Bone marrow (tissue), 2 donors: ENCODE results near the gene SEMA3G.

Experiments
- DNase-seq, 2 donors: peaks; one replicate each; lab custom pipeline; 2025; lab: John Stamatoyannopoulos, UW

The SEMA3G gene

DNA sequence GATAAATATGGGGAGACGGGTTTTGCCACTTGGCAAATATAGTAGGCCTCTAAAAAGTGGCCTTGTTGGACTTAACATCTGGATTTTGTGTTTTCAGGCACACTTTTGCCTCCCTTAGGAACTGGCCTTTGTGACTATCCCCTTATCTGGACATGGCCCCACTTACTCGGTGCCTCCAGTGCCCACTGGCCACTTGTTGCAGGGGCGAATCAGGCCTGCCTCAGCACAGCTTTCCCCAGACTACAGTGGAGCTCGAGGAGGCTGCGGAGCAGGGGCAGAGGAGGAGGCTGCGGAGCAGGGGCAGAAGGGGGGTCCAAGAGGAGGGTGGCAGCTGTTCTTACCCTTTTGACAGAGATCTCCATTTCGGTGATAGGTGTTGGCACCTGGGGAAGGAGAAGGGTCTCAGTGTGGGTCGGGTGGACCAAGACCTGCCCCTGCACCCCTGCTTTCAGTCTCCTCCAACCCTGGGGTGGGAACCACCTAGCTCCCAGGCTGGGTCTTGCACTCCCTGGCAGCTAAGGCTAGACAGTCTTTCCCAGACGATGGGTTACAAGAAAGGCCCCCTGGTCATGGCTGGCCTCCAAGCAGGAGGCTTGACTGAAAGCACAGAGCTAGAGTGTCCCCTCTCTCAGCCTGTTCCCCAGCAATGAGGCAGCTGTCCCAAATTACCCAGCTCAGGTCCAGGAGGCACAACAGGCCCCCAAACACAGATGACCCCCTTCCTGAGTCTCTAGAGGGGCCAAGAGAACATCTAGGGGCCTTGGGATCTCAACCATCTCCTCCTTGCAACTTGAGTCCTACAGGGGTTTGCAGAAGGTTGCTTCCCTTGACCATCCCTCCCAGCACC, 6.1 kb downstream of the SEMA3G start:
- no peak for DNase-seq

- DNase-seq = no peak
These were observed 6.9 kb downstream of the SEMA3G start for GRCh38 chr3:52438104-52438376.

DNA sequence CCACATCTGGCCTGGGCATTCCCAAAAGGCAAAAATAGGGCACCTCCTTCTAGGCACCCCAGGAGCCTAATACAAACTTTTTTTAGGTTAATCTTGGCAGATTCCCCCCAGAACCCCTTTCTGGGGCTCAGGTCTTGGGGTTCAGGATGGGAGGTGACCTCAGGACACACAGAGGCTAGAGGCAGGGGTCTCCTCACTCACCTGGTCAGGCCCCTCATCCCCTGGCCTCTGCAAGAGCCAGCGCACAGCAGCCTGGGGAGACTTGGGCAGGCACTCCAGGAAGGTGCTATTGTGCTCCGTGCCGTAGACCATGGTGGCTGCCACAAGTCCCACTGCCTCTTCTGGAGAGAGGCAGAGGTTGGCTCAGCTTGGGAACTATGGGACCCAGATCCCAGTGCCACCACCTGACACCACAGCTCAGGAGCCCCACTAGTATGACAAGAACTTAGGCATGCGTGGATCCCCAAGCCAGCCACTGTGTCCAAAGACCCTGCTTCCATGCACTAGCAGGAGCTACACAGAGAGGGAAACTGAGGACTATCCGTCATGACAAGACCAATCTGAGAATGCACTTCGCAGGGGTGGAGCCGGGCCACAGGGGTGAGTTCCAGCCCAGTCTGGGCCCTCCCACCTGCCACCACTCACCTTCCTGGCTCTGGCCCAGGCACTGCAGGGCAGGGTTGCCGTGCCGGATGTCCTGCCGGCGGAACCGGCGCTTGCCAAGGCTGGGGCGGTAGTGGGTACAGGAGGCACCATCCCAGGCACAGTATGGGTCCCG, 7.4 kb downstream of the SEMA3G start:
- DNase-seq = no peak

- no peak for DNase-seq
These were observed 8.3 kb downstream of the SEMA3G start for GRCh38 chr3:52436500-52437149.

DNA sequence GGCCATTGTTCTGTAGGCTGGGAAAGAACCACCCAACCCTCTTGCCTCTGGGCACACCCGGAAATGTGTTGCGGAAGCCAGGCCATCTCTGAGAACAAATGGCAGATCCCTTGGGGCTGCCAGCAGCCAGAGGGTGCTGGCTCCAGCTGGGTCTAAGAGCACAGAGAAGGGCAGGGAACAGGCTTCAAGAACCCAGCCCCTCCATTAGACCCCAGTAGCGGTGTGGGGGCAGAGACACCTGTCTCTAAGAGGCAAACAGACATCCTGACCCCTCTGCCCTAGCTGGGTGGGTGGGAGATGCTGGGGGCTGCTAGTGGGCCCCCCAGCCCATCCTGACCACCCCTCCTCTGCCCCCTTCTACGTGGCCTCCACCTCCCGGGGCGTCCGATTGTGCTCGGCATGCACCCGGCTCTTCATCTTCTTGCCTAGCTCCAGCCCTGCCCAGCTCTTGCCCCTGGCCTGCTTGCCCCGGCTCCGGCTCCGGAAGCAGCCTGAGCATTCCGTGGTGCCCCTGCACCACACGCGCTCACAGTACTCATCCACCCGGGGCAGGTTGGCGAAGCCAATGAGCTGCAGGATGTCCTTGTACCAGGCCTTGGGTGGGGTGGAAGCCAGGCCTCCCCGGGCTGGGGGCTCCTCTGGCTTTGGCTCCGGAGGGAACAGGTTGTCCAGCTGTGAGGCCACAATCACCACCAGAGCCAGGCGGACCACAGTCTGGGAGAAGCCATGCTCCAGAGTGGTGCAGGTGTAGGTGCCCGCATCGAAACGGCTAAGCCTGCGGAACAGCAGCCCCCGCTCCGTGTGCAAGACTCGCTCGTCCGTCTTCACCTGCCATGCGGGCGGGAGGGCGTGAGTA, 9.4 kb downstream of the SEMA3G start:
- no peak for DNase-seq

DNA sequence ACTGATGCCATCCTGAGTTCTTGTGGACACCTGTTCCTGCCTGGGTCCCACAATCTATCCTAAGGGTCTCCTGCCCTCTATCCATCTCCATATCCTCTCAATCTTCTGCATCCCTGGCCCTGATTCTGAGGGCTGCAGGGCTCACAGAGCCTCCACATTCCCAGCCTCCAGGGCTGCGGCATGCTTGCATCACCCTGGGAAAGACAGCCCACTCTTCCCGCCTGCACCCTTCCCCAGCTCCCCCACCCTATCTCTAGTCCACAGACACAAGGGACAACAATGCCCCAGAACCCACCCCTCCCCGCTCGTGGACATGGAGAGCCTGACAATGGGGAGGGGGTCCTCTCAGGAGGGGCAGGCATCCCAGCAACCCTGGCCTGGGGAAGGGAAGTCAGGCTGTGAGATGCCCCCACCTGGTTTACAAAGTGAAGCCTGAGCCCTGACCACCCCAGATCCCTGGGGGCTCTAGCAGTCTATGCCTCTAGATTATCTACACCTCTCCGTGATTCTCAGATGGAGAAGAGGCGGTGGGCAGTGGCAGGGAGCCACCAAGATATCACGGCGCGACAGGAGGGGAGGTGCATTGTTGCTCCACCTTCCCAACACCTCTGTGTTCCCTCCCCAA, 10.3 kb downstream of the SEMA3G start:
- no peak for DNase-seq

DNA sequence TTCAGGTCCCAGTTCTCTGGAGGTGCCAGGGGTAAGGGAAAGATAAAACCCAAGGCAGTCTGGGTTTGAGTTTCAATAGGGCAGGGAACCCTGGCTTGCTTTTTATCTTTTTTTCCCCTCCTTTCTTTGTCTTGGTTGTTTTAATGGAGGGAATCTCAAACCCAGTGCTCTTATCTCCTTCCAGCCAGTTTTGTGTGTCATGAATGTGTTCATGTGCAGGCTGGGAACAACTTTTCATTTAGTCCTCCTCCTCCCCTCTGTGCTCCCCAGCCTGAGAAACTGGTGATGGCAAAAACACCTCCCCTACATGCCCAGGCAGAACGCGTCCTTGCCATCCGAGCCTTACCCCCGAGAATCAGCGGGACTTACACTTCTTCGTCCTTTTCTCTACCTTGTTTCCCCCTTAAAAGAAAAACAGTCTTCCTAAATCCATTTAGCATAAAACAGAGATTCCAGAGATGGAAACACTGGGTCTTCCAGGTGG, 10.9 kb downstream of the SEMA3G start:
- no peak for DNase-seq

DNA sequence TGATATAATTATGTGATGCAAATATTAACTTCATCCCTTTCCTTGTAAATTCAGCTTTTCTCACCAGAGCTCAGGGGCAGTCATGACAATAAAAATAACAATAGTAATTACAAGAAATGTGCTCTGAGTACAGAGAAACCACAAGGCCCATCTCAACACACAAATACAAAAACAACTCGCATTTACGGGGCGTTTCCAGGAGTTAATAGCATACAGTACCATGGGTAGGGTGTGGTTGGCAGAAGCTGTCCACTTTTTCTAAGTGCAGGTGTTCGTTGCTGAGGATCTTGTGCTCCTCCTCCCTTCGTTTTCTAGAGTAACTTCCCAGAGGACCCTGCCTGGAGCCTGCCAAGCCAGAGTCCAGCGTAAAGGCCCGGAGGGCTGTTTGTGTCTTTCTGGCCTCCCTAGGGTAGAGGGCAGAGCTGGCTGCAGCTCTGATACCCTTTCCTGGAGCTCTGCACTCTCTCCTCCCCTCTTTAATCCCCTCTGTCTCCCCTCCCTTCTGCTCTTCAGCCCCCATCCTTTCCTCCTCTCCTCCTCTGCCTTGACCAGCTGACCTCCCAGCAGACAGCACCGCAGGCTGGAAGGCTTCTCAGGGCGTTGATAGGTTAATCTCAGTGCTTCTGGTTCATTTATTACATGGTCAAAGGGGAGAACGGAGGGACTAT, 11.4 kb downstream of the SEMA3G start:
- DNase-seq = no peak

- DNase-seq = no peak
These were observed 12.2 kb downstream of the SEMA3G start for GRCh38 chr3:52432691-52433141.

DNA sequence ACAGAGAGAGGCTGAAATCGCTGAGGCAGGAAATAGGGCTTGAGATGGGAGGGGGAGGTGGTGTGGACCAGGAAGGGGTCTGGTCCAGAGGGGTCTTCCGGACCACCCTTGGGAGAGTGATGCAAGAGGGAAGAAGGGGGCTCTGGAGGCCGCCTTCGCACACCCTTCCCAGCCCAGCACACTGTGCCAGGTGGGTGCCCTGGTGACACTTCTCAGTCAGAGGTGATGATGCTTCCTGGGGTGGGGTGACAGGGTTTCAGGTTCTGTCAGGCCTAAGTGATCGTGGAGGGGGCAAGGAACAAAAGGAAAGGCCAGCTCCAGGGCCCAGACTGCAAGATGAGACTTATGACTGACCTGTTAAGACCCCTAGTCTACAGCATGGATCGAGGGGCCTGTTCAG, 12.7 kb downstream of the SEMA3G start:
- DNase-seq = no peak

GRCh38 chr3:52431459-52432223, 13.3 kb downstream of the SEMA3G start:
- DNase-seq = no peak

DNA sequence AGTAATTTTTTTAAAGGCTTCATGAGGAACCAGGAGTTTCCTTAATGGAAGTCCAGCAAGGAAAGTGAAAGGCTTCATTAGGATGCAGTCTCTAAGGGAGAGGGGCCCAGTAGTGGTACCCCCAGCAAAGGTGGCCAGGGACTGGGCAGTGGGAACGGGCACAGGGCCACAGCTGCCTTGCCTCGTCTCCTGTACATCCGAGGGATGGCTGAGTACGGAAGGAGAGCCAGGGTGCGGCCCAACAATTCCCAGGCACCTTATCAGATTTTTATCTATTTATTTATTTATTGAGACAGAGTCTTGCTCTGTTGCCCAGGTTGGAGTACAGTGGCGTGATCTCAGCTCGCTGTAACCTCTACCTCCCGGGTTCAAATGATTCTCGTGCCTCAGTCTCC, 14.5 kb downstream of the SEMA3G start:
- DNase-seq = no peak

DNA sequence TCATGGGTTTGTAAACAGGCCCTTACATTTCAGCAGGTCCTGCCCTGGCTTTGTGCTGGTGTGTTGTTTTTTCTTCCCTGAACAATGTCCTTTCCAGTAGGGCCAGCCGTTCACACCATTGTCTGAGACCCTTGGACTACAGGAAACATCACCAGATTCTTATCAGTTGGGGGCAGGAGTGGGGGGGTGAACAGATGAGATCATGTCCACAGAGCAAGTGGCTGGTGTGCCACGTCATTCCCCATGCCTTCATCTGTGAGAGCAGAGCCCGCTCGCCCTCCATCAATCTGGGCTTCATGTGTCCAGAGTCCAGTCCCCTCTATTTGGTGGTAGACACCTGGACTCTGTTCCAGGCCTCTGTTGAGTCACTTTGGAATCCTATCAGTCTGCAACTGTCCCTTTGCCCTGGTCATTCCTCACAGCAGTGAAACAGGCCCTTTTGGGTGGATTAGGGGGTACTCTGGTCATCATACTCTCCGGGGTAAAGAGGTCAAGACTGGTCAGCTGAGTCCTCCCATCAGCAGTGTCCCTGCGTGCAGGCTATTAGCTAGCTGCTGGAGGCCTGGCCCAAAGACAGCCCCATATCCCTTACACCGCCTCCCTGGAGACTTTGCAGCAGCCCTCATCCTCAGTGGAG, 15.0 kb downstream of the SEMA3G start:
- no peak for DNase-seq

GRCh38 chr3:52429031-52429430, 15.9 kb downstream of the SEMA3G start:
- no peak for DNase-seq

DNA sequence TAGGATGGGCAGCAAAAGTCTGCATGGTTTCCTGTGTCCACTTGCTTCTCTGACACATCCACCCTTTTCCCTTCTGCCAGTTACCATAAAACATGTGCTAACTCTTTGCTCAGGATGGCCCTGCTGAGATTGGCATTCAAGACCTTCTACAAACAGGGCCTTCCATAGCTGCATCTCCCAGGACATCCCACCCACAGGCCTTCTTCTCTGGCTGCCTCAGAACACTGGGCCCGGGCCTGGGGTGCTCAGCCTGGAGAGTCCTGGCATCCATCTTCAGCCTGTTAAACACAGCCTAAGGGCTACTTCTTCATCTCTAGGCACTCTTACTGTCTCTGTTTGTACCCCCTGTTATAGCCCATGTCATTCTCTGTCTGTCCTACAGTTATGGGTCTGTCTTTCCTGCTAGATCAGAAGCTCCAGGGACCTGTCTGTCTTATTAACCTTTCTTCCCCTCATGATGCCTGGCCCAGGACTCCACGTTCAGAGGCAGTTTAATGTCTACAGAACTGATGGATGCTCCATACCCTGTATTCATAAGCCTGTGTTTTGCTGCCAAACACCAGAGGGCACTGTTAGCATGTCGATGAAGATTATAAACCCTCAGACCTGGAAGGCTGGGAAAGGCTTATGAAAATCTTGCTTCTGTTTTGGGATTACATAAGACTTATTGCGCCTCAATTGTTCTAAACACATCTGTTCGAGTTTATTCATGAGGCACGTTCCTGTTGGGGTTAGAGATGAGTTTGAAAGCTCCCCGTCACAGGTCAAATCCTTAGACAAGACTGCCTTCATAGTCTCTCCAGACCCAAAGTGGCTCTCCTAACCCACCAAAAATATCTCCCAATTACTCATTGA, 16.5 kb downstream of the SEMA3G start:
- DNase-seq = no peak

DNA sequence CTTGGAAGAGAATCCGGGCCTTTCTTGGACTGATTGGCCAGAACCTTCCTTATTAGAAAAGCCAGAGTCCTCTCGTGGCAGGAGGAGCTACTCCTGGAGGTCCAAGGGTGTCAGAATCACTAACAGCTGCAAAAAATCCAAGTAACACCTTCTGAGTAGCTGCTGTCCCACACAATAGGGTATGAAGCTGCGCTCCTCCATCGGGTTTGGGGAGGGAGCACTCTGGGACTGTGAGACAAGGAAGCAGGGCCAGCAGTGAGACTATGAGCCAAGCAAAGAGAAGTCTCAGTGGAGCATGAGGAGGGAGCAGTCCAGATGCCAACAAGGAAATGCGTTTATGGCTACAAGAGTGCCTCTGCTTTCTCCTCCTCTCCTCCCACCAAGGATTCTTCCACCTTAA, 21.7 kb downstream of the SEMA3G start:
- DNase-seq = no peak

GRCh38 chr3:52422669-52423068, 22.2 kb downstream of the SEMA3G start:
- no peak for DNase-seq

GRCh38 chr3:52420388-52420787, 24.5 kb downstream of the SEMA3G start:
- no peak for DNase-seq

DNA sequence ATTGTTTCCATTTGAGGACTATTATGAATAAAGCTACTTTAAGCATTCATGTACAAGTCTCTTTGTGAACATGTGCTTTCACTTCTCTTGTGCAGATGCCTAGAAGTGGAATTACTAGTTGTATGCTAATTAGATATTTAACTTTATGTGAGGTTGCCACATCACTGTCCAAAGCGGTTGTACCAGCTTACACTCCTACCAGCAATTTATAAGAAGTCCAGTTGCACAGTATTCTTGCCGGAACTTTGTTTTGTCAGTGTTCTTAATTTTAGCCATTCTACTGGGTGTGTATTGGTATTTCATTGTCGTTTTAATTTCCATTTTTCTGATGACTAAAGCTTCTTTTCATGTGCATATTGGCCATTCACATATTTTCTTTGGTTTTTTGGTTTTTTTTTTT, 29.1 kb downstream of the SEMA3G start:
- no peak for DNase-seq
